GM23338 (cell line): ENCODE data around the gene PRM1. TPM values are rescaled to one million over a fixed set of nuclear protein-coding genes. Genes with fewer than 3 reads are reported as not detected.

Source experiments
- ATAC-seq: fragments of 200-7000 bp; cut with Tn5 transposase; 3 replicates; pipeline ENCODE4 v1.9.1; 2020
- DNase-seq: peaks from one replicate; pipeline ENCODE4 v3.0.0-alpha.2; 2015; ENCODE audit warnings: low spot score
- H2AFZ ChIP-seq: fragments of 200-600 bp; sonication (generic); 2 replicates; pipeline ENCODE4 v1.8.0; 2016; ENCODE audit warnings: antibody characterized with exemption, mild to moderate bottlenecking, moderate library complexity
- H3F3A ChIP-seq: fragments of 200-600 bp; sonication (generic); replicated peaks from 2 replicates; pipeline ENCODE4 v1.8.0; 2017; ENCODE audit warnings: antibody characterized with exemption, mixed run types, low read depth
- H3K27ac ChIP-seq: fragments of 200-600 bp; sonication (generic); 2 replicates; pipeline ENCODE4 v1.6.1; 2016; ENCODE audit warnings: low read depth
- H3K27me3 ChIP-seq: fragments of 200-600 bp; sonication (generic); 2 replicates; pipeline ENCODE4 v1.8.0; 2016; ENCODE audit warnings: mild to moderate bottlenecking, mixed run types, moderate library complexity; ENCODE audit not compliant: insufficient read depth
- H3K36me3 ChIP-seq: fragments of 200-600 bp; sonication (generic); 2 replicates; pipeline ENCODE4 v1.8.0; 2016; ENCODE audit warnings: mild to moderate bottlenecking; ENCODE audit not compliant: insufficient read depth
- H3K4me1 ChIP-seq: fragments of 200-600 bp; sonication (generic); 2 replicates; pipeline ENCODE4 v1.8.0; 2016; ENCODE audit warnings: mild to moderate bottlenecking, moderate library complexity; ENCODE audit not compliant: insufficient read depth
- H3K4me2 ChIP-seq: fragments of 200-600 bp; sonication (generic); 2 replicates; pipeline ENCODE4 v1.7.1; 2017; ENCODE audit warnings: mixed run types
- H3K4me3 ChIP-seq: fragments of 200-600 bp; sonication (generic); 2 replicates; pipeline ENCODE4 v1.6.1; 2016; ENCODE audit warnings: mixed run types
- H3K79me2 ChIP-seq: fragments of 200-600 bp; sonication (generic); replicated peaks from 2 replicates; pipeline ENCODE4 v1.8.0; 2017; ENCODE audit warnings: mild to moderate bottlenecking; ENCODE audit not compliant: insufficient read depth
- H3K9me2 ChIP-seq: fragments of 200-600 bp; sonication (generic); 2 replicates; pipeline ENCODE4 v1.8.0; 2017; ENCODE audit not compliant: insufficient read depth
- H4K20me1 ChIP-seq: fragments of 200-600 bp; sonication (generic); replicated peaks from 2 replicates; pipeline ENCODE4 v1.8.0; 2017; ENCODE audit warnings: mild to moderate bottlenecking; ENCODE audit not compliant: insufficient read depth
- H3K27ac Mint-ChIP-seq: 2 replicates; pipeline ENCODE4 v1.8.0; 2020; ENCODE audit warnings: inconsistent platforms, mild to moderate bottlenecking, moderate library complexity, mixed read lengths
- H3K27me3 Mint-ChIP-seq: 3 replicates; pipeline ENCODE4 v1.8.0; 2022; ENCODE audit warnings: low read depth, mild to moderate bottlenecking, moderate library complexity, mixed read lengths, inconsistent platforms; ENCODE audit not compliant: insufficient read depth, poor library complexity
- H3K36me3 Mint-ChIP-seq: 3 replicates; pipeline ENCODE4 v1.8.0; 2021; ENCODE audit warnings: low read depth, mild to moderate bottlenecking, inconsistent platforms, moderate library complexity, mixed read lengths
- H3K4me1 Mint-ChIP-seq: 3 replicates; pipeline ENCODE4 v1.8.0; 2020; ENCODE audit warnings: mild to moderate bottlenecking, inconsistent platforms, mixed read lengths
- H3K4me3 Mint-ChIP-seq: 3 replicates; pipeline ENCODE4 v1.8.0; 2021; ENCODE audit warnings: moderate library complexity, mild to moderate bottlenecking, inconsistent platforms, mixed read lengths
- H3K9me3 Mint-ChIP-seq: 3 replicates; pipeline ENCODE4 v1.8.0; 2020; ENCODE audit warnings: moderate library complexity, mild to moderate bottlenecking, inconsistent platforms, mixed read lengths
- CREB1 ChIP-seq: fragments of 250-450 bp; sonication (Bioruptor Pico); IDR thresholded peaks from 2 replicates; pipeline ENCODE4 v1.5.0; 2020; ENCODE audit warnings: low read depth, mild to moderate bottlenecking, moderate library complexity
- ETS1 ChIP-seq: IDR thresholded peaks from 2 replicates; pipeline ENCODE4 v1.6.1; 2016; ENCODE audit warnings: antibody characterized with exemption
- EZH2 ChIP-seq: fragments of 200-600 bp; sonication (generic); IDR thresholded peaks from one replicate; pipeline ENCODE4 v1.8.0; 2017; ENCODE audit warnings: antibody characterized with exemption, mild to moderate bottlenecking, low read depth; ENCODE audit not compliant: unreplicated experiment
- EZH2phosphoT487 ChIP-seq: fragments of 200-600 bp; sonication (generic); IDR thresholded peaks from one replicate; pipeline ENCODE4 v1.8.1; 2018; ENCODE audit warnings: antibody characterized with exemption; ENCODE audit not compliant: unreplicated experiment
- POLR2AphosphoS5 ChIP-seq: IDR thresholded peaks from 2 replicates; pipeline ENCODE4 v1.6.1; 2016; ENCODE audit warnings: antibody characterized with exemption, low read depth
- STAT1 ChIP-seq: IDR thresholded peaks from one replicate; pipeline ENCODE4 v1.6.1; 2016; ENCODE audit warnings: antibody characterized with exemption; ENCODE audit not compliant: unreplicated experiment
- ZNF114 ChIP-seq: fragments of 250-450 bp; sonication (Bioruptor Pico); IDR thresholded peaks from 2 replicates; pipeline ENCODE4 v1.5.0; 2020; ENCODE audit warnings: mild to moderate bottlenecking, moderate library complexity
- ZNF331 ChIP-seq: fragments of 250-450 bp; sonication (Bioruptor Pico); IDR thresholded peaks from 2 replicates; pipeline ENCODE4 v1.5.0; 2020; ENCODE audit warnings: low read depth, mild to moderate bottlenecking, moderate library complexity
- polyA plus RNA-seq: library from polyadenylated mRNA; unstranded; fragments of >200 nt; fragmentation: Nextera tagmentation; extraction: Ambion mirVana; gene quantifications from 2 replicates; pipeline ENCODE4 v1.2.1, GENCODE V29; 2016
- total RNA-seq: library from RNA; depleted of rRNA; stranded (reverse); fragments of >200 nt; shearing (Covaris generic); gene quantifications from 2 replicates; pipeline ENCODE4 v1.2.3, GENCODE V29; 2014
- TF ChIP-seq, protein P1 (sequence below), 2 experiments: fragments of 200-600 bp in 1 of 2; sonication (generic) in 1 of 2; conservative IDR thresholded peaks; 2 replicates each; pipeline versions ENCODE4 v1.5.1 to v1.6.1; 2016 to 2017; ENCODE audit warnings: antibody characterized with exemption in 2 of 2, low read depth in 2 of 2, mild to moderate bottlenecking in 2 of 2, moderate library complexity in 1 of 2

Gene PRM1
- total and polyA plus RNA-seq, 2 experiments from 2014 or later: 1.2 TPM; not detected in 1

GRCh38 chr16:11236461-11237254, 44.5 kb downstream of the PRM1 start:
- no peak overlapping the region for H3K4me3 Mint-ChIP-seq
- ATAC-seq: no peak
- H3K27me3 Mint-ChIP-seq: peaks cover 7% of the 10 kb centered on the region
- Histone ChIP-seq H3K9me2 (no peaks in the 10 kb centered on the region), H3K4me3 (no peak overlapping the region), H3K4me1 (peaks cover 9% of the 10 kb centered on the region; the same call in 1 of the 2 replicates), H3F3A (0 out of 2 replicates have a peak, but pooled peaks cover 6% of the 10 kb centered on the region), H4K20me1 (no peaks in the 10 kb centered on the region), H3K79me2 (no peaks in the 10 kb centered on the region), H2AFZ (no peak overlapping the region), H3K36me3 (no peaks in the 10 kb centered on the region), H3K27me3 (no peaks in the 10 kb centered on the region), H3K4me2 (no peak overlapping the region), H3K27ac (no peak overlapping the region)
- no peaks in the 10 kb centered on the region for H3K36me3 Mint-ChIP-seq
- TF ChIP-seq EZH2 (no peak), CREB1 (CRISPR knock-in tag) (no peak), STAT1 (no peak), ZNF331 (CRISPR knock-in tag) (no peak), ZNF114 (CRISPR knock-in tag) (no peak)
- TF ChIP-seq, protein P1, sequence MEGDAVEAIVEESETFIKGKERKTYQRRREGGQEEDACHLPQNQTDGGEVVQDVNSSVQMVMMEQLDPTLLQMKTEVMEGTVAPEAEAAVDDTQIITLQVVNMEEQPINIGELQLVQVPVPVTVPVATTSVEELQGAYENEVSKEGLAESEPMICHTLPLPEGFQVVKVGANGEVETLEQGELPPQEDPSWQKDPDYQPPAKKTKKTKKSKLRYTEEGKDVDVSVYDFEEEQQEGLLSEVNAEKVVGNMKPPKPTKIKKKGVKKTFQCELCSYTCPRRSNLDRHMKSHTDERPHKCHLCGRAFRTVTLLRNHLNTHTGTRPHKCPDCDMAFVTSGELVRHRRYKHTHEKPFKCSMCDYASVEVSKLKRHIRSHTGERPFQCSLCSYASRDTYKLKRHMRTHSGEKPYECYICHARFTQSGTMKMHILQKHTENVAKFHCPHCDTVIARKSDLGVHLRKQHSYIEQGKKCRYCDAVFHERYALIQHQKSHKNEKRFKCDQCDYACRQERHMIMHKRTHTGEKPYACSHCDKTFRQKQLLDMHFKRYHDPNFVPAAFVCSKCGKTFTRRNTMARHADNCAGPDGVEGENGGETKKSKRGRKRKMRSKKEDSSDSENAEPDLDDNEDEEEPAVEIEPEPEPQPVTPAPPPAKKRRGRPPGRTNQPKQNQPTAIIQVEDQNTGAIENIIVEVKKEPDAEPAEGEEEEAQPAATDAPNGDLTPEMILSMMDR (conservative IDR thresholded peaks at IDR 0.05; ENCODE audit: low read depth in 2 of 2): no peak
- no peak overlapping the region for H3K27ac Mint-ChIP-seq
- H3K9me3 Mint-ChIP-seq: no peaks in the 10 kb centered on the region
- no peak for DNase-seq
- H3K4me1 Mint-ChIP-seq: peaks cover 8% of the 10 kb centered on the region; the same call in 2 of the 3 replicates

DNA sequence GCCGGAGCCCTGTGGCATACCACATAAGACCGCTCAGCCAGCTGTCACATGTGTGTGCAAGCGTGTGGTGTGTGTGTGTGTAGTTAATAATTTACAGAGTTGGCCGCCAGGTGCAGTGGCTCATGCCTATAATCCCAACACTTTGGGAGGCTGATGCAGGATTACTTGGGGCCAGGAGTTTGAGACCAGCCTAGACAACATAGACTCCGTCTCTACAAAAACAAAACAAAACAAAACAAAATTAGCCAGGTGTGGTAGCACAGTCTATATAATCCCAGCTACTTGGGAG, 45.5 kb downstream of the PRM1 start:
- Histone ChIP-seq H4K20me1 (no peaks in the 10 kb centered on the region), H3K27me3 (no peaks in the 10 kb centered on the region), H3K27ac (no peak overlapping the region), H2AFZ (no peak overlapping the region), H3K4me2 (no peak overlapping the region), H3K9me2 (no peaks in the 10 kb centered on the region), H3K4me1 (peaks cover 9% of the 10 kb centered on the region; the same call in 1 of the 2 replicates), H3F3A (0 out of 2 replicates have a peak, but pooled peaks cover 6% of the 10 kb centered on the region), H3K36me3 (no peaks in the 10 kb centered on the region), H3K79me2 (no peaks in the 10 kb centered on the region), H3K4me3 (no peak overlapping the region)
- H3K4me3 Mint-ChIP-seq: no peak overlapping the region
- no peaks in the 10 kb centered on the region for H3K9me3 Mint-ChIP-seq
- peaks cover 16% of the 10 kb centered on the region for H3K27me3 Mint-ChIP-seq
- H3K36me3 Mint-ChIP-seq: no peaks in the 10 kb centered on the region
- DNase-seq (no peak), ATAC-seq (no peak)
- H3K27ac Mint-ChIP-seq: no peak overlapping the region
- peaks cover 10% of the 10 kb centered on the region for H3K4me1 Mint-ChIP-seq
- no peak for TF ChIP-seq EZH2
- TF ChIP-seq POLR2AphosphoS5: no peak
- no peak for TF ChIP-seq EZH2phosphoT487
- TF ChIP-seq, protein P1 (conservative IDR thresholded peaks at IDR 0.05; ENCODE audit: low read depth in 2 of 2): no peak
- TF ChIP-seq ETS1: no peak
